Fibroblast of upper back skin (primary cell): Measurements from ENCODE around the gene SF3A1.

Experiments
- DNase-seq: peaks from one replicate; pipeline ENCODE4 v3.0.0-alpha.2; 2013

Gene SF3A1

DNA sequence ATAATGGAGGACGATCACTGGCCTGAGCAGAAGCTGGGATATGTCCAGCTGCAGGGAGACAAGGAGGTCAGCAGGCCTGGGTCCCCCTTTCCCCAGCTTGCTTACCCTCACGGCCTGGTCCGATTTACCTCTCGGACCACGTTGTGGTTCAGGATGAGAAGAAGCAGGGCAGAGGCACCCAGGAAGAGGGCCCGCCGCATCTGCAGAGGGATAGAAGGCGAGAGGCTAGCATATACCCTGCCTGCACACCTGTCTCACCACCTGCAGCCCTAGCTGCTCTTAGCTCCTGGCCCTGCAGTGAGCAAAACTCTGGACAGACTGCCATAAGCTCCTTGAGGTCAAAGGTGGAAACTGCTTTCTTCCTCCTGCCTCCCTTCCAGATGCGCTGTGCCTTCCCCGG lies 29.2 kb upstream of the SF3A1 start:
- DNase-seq = no peak

DNA sequence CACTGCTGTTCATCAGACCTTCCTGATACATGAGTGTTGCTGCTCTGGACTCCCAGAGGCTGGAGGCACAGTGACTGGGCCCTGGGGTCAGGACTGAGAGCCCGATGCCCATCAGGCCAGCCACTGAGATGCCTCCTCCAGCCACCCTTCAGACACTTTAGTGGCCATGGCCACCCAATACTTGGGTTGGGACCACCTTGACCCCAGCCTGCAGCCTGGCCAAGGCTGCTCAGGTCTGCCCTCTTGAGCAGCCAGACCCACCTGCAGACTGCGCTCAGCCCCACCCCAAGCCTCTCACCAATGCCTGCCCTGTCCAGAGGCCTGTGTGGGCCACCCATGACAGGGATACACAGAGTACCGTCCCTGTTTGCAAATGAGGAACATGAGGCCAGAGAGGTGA lies 26.4 kb upstream of the SF3A1 start:
- DNase-seq = no peak

DNA sequence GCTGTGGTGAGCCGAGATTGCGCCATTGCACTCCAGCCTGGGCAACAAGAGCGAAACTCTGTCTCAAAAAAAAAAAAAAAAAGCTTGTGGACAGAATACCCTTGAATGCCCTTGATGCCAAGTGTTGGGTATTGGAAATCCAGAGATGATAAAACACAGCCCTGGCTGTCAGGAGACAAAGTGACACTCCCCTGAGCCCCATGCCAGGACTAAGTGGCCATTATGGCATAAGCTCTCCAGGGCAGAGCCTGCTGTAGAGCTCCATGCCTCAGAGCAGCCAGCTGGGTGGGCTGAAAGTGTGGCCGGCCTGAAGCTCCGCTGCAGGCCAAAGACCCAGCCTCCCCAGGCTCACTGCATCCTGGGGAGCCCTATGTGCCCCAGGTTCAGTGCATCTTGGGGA lies 25.6 kb upstream of the SF3A1 start:
- DNase-seq = no peak

DNA sequence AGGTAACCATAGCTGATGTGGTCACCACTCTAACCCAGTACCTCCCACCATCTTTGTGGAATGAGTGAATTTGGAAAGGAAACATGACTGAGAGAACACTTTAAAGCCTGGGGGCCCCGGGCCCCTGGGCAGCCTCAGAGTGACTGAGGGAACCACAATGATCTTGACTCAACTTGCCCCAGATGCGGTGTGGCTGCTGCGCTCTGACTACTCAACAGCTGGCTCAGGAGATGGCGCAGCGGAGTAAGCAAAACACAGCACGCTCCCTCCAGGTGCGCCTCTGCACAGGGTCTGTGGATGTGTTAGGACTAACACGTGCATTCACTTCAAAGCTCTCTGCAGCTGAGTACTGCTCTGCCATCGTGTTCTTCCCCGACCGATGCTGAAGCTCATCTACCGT lies 24.6 kb upstream of the SF3A1 start:
- no peak for DNase-seq

DNA sequence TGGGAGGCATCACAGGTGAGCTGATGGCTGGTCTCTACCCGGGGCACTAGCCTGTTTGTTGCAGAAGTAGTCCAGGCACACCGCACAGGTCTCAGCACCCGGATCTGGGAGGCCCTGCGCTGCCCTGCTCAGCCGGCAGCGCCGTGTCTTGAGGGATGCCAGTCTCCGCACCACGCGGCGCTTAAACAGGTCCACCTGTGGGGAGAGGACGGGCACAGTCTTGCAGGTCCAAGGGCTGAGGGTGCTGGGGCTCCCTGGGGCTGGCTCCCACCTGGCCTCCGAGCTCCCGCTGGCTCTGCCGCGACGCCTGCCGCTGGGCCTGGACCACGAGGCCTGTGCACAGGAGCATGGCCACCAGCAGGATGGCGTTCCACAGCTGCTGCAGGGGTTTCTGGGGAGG lies 23.3 kb upstream of the SF3A1 start:
- DNase-seq = no peak

DNA sequence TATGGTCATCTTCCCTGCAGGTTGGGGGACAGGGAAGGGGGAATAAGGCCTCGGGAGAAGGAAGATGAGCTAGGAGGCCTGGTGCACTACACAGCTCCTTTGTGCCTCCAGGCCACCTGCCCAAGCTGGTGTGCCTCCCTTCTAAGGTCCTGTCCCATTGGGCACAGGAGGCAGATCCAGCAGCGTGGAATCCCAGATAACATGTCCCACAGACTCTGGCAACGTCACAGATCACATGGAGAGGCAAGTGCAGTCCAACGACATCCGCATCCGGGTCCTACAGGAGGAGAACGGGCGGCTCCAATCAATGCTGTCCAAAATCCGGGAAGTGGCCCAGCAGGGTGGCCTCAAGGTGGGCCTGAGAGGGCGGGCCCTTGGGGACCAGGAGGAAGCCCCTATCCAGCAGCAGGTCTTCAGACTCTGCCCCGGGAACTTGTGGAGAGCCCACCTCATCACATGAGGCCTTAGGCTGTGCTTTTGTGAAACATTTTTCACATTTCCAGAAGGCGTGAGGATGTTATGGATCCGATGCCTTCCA lies 18.7 kb upstream of the SF3A1 start:
- DNase-seq = no peak

DNA sequence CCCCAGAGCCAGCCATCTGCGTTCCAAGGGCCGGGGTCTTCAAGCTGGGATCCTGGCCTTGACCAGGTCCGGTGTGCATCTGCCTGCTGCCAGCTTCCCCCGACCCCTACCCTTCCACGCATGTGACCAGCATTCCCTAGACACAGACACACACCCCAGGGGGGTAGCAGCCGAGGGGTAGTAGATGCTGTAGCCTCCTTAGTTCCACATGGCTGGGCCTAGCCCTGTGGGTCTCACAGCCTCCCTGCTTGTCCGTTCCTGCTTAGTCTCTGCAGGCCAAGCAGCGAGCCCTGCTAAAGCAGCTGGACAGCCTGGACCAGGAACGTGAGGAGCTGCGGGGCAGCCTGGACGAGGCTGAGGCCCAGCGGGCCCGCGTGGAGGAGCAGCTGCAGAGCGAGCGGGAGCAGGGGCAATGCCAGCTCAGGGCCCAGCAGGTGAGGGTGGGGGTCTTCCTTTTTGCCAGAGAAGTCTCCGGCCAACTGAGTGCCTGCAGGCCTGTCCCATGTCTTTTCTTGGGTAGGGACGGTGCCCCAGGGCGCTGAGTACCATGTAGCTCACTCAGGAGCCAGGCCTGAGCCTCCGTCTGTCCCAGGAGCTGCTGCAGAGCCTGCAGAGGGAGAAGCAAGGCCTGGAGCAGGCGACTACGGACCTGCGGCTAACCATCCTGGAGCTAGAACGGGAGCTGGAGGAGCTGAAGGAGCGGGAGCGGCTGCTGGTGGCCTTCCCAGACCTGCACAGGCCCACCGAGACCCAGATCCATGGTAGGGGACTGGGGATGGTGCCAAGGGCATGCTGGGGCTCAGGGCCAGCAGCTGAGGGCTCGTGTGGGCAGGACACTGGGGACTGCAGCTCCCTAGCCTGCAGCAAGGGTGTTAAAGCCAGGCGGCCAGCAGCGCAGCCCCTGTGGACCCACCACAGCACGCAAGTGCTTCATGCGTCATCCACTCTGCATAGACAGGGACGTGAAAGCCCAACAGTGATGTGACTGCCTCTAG lies 16.9 kb upstream of the SF3A1 start:
- DNase-seq = no peak

DNA sequence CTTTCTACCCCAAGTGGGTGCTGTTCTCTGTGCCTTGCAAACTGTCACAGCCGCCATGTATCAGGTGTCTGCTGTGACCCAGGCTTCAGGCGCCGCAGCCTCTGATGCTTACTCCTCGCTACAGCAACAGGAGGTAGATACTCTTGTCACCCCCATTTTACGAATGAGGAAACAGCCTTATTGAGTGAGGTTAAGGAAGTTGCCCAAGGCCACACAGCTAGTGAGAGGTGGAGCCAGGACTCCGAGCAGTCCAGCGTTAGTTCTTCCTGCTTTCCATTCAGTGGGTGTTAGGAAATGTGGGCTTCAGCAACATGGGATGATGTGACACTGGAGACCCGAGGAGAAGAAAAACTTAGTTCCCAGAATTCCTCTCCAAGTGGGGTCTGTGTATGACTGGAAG lies 16.2 kb upstream of the SF3A1 start:
- no peak for DNase-seq

DNA sequence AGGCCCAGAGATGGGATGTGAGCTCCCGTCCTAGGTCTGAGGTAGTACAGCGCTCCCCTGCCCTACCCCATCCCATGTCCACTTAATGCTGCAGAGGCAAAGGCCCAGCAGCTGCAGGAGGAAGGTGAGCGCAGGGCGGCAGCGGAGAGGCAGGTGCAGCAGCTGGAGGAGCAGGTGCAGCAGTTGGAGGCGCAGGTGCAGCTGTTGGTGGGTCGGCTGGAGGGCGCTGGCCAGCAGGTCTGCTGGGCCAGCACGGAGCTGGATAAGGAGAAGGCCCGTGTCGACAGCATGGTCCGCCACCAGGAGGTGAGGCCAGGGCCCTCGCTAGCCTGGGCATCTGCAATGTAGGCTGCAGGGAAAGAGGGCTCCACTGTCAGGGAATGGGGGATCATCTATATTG lies 15.3 kb upstream of the SF3A1 start:
- no peak for DNase-seq

DNA sequence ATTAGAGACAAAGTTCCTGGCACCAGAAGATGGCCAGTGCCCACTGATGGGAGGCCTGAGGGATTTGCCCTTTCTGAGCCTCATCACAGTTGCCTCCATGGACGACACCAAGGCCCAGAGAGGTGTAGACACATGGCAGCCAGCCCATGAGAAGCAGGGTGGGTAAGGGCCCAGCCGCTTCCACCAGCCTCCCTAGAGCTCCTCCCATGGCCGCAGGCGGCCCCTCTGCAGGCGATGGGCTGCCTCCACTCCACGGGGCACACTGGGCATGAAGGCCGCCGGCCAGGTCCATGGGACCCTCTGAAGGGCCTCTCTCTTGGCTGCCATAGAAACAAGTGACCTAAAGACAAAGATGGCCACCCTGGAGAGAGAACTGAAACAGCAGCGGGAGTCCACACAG lies 14.6 kb upstream of the SF3A1 start:
- no peak for DNase-seq

DNA sequence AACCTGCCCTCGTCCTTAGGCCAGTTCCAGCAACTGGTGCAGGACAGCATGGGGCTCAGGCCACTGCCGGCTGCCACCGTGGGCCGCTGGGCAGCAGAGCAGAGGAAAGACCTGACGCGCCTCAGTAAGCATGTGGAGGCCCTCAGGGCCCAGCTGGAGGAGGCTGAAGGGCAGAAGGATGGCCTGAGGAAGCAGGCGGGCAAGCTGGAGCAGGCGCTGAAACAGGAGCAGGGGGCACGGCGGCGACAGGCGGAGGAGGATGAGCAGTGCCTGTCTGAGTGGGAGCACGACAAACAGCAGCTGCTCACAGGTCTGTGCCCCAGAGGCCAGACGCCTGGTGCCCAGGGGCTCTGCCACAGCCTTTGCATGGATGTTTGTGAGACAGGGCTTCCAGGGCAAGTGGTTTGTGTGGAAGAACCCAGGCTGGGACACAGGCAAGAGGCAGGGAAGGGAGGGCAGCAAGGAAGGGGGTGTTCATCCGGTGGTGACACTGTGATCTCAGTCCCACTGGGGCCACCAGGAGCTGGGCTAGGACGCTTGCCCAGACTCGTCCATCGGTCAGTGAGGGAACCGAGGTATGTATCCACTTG lies 14.0 kb upstream of the SF3A1 start:
- no peak for DNase-seq

DNA sequence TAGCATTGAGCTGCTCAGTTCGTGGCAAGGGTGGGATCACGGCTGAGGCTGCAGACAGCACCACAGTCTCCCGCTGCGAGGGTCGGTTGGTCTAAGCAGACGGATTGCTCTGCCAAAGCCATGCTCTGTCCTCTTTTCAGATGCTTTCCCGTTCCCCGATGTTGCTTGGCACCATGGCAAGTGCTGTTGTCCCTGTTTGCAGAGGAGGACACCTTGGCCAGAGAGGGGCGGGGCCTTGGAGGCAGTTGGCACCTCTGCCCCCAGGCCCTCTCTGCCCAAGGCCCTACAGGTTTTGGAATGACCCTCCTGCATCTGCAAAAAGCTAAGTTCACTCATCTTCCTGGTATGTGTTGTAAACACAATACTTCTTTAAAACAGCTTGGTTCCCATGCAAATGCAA lies 11.7 kb upstream of the SF3A1 start:
- no peak for DNase-seq

DNA sequence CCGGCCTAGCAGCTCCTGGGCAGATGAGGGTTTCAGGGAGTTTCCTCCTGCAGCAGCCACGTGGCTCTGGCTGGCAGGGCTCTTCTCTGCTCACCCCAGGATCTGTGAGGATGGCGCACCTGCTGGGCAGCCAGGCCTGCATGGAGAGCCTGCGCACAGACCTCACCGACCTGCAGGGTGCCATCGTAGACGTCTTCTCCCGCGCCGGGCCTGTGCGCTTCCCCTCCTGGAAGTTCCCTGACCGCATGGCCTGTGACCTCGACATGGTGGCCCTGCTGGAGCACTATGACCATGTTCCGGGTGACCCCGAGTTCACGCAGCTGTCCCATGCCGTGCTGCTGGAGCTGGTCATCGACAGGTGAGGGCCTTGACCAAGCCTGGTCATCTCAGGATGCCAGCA lies 9.2 kb upstream of the SF3A1 start:
- no peak for DNase-seq

DNA sequence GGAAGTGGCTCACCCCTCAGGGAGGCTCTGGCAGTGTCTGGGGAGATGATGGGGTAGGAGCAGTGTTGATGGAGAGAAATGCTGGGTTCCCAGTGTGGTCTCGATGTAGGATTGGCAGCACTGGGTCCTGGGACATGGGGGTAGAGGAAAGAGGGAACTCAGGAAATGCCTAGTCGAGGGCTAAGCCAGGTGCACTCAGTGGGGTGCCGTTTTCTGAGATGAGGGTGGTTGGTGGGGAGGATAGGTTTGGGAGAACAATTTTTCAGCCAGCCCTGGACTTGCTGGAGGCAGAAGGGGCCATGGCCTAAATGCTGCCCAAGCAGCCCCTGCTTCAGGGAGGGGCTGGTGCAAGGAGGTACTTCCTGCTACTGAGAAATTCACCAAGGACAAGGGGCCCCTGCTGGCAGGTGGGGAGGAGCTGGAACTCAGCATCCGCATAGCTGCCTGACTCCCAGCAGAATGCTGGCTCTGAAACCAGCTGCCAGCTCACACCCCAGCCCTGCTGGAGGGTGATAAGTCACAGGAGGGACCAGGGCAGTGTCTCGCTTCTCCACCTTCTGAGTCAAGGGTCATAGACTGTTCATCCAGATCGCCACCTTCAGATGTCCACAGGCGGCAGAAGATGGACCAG lies 6.1 kb upstream of the SF3A1 start:
- no peak for DNase-seq

DNA sequence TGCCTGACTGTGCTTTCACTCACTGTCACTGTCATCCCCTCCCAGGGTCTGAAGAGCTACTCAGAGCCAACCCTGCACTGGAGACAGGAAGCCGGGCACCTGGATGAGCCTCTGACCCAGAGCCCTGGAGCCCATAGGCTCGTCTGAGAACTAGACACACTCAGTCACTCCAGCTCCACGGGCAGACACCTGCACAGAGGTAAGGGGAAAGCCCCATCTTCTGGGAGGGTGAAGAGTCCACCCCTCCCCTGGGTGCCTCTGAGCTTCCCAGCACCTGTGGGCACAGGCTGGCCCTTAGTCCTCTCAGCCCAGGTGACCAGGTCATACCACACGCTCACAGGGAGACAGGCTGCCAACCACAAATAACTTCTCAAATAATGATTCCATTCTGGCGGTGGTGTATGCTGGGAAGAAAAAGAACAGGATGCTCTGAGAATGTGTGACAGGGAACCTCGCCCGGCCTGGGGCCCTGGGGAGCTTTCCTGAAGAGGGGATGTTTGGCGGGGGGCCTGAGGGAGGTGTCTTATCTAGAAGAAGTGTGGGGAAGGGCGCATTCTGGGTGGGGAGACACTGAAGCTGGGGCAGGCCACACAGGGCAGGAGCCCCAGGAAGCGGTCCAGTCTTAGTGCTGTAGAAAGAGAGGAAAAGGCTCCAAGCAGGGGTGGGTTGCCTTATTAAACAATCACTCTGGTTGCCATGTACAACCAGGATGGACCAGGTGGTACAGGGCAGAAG lies 5.4 kb upstream of the SF3A1 start:
- no peak for DNase-seq

DNA sequence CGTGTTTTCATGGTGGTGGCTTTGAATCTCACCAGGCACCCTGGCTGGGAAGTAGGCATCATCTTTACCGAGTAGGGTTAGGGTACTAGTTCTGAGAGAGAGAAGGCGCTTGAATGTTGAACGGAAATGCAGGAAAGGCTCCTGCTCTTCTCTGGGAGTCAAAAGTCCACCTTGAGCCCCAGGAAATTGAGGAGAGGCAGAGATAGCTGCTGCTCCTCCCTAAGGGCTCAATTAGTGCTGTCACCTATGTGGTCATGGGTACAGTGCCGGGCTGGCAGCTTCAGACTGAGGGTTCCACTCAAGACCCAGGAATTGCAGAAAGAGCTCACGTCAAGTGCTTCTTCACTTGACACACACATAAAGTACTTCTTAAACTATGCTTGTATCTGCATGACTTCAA lies 1.8 kb upstream of the SF3A1 start:
- DNase-seq = no peak

DNA sequence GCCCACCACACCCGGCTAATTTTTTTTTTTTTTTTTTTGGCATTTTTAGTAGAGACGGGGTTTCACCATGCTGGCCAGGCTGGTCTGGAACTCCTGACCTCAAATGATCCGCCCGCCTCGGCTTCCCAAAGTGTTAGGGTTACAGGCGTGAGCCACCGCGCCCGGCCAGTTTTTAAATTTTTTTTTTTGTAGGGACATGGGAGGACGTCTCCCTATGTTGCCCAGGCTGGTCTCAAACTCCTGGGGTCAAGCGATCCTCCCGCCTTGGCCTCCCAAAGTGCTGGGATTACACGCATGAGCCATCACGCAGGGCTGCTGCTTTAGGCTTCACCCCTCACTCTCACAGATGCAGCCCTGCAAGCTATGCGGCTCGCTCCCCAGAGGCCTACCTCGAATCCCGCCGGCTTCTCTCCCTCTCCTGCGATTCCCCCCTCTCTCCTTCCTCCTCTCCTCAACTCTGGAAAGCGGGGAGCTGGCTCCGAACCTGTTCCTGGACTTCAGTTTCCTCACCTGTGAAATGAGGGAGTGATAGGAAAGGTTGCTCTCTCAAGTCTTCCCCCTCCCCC lies 1.0 kb upstream of the SF3A1 start:
- DNase-seq = no peak

DNA sequence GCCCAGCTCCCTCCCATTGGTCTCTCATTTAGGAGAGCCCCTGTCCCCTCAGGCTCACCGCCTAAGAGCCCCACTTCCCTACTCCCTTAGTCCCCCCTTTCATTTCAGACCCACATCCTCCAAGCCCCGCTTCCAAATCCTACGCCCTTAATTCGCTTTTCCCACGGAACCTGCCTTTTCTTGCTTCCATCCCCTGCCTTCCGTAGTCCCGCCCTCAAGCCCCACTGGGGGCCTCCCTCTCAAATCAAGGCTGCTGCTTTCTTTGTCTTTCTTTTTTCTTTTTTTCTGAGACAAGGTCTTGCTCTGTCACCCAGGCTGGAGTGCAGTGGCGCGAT lies 509 bp upstream of the SF3A1 start:
- no peak for DNase-seq

DNA sequence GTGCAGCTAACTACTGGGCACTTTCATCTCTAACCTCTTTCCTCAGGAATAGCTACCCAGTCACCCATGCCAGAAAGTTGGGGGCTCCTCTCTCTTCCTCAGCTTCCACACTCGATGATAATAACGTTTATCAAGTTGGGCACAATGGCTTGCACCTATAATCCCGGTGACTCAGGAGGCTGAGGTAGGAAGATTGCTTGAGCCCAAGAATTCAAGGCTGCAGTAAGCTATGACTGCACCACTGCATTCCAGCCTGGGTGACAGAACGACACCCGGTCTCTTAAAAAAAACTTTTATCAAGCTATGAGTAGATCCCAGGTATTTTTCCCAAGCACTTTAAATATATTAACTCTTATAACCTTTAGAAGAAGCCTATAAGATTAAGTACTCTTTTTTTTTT lies 2.0 kb downstream of the SF3A1 start:
- DNase-seq = no peak

DNA sequence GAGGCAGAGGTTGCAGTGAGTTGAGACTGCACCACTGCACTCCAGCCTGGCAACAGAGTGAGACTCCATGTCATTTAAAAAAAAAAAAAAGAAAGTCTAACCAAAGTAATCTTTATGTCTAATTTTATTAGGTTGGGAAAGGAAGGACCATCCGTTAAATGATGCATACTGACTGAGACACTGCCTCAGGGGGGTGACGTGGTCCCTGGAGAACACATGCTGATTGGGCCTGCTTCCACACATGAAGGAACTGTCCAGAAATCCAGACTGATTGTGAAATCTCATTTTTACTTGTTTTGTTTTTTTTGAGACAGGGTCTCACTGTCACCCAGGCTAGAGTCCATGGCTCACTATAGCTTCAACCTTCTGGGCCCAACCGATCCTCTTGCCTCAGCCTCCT lies 5.5 kb downstream of the SF3A1 start:
- no peak for DNase-seq

DNA sequence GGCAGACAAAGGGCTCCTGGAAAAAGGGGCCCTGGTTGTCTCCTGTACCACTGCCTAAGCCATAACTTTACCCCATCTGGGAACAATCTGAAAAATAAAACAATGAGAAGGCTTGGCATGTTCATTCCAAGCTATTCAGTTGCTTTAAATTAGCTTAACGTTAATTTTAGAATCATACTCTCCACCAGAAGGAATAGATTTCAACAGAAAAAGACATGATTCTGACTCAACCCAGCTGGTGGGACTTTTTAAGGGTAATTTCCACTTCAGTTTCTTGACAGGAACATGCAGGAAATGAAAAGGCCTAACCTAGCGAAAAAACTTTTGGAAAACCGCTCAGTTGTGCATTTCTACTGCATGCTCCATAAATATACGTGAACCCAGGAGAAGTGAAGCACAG lies 7.9 kb downstream of the SF3A1 start:
- peak; percentile 18 for DNase-seq

DNA sequence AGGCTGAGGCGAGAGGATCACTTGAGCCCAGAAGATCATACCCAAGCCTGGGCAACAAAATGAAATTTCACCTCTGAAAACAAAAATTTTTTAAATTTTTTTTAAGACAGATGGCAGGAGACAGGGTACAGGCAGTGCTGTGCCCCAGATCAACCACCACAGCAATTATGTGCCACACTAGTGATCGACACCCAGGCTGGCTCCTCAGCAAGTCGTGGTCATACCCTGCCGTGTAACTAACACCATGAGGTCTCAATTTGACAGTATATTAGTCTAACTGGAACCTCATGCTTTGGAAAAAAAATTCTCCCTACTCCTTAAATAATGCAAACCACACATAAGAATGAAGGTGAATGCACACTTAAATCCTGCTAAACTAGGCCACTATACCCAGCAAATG lies 8.3 kb downstream of the SF3A1 start:
- no peak for DNase-seq
